Activated CD4-positive, alpha-beta T cell treated with anti-CD3 and anti-CD28 coated beads for 4 hours (primary cell): ENCODE results near the gene LRRIQ4.
A peak's percentile ranks its signal among the peaks of the same experiment; 100 is the strongest.

Experiments used
- DNase-seq, 2 donors: peaks; one replicate each; pipeline ENCODE4 v3.0.0-alpha.2; 2020

Gene LRRIQ4

DNA sequence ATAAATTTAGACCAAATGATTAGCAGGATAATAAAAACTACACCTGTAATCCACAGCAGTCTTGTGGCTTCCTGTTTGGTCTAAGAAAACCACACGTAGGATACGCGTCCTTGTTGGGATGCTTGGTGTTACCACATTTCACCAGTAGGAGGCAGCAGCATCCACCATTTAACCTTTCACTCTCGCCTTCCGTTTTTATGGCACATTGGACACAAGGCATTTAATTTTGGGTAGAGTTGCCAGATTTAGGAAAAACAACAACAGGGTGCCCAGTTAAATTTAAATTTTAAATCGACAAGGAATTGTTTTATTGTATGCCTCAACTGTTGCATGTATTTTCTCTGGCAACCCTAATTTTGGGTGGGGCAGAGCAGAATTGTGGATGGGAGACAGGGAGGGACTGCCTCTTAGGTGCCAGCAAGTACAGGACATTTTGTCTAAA, 50.8 kb downstream of the LRRIQ4 start:
- DNase-seq: peak; percentile 39 to 67

DNA sequence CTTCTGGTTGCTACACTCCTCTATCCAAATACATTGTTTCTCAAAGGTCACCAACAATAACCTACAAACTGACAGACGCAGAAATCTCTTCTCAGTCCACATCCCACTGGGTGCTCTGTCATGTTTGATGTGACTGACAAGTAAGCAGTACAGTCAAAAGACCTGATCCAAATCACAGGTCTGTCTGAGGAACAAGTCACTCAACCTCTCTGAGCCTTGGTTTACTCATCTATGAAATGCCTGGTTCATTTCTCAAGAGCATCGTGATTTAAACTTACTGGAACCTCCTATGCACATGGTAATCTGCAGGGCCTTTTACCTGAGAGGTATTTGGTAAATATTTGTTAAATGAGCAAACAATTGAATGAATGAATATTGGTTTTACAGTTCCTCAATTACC, 51.6 kb downstream of the LRRIQ4 start:
- DNase-seq: no peak

DNA sequence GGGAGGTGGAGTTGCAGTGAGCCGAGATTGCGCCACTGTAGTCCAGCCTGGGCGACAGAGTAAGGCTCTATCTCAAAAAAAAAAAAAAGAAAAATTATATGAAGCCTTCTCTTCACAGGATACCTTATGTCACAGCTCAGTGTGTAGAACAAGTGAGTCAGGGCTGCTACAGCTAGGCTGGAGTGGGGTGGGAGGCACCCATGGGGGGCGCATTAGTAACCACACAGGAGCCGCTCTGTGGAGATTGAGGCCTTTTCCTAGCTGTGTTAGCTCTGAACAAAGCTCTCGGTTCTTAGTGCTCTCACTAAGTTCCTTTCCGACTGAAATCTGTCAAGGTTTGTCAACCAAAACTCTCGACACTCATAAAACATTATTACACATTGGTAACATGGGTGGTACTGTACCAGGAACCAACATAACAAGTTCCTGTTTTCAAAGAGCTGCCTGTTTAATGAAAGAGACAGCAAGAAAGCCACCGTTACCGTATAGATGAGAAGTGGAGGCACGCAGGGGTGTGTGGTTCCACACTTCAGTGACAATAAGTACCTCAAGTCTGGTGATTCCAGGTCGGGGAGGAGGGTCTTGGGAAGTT, 52.6 kb downstream of the LRRIQ4 start:
- DNase-seq: no peak

DNA sequence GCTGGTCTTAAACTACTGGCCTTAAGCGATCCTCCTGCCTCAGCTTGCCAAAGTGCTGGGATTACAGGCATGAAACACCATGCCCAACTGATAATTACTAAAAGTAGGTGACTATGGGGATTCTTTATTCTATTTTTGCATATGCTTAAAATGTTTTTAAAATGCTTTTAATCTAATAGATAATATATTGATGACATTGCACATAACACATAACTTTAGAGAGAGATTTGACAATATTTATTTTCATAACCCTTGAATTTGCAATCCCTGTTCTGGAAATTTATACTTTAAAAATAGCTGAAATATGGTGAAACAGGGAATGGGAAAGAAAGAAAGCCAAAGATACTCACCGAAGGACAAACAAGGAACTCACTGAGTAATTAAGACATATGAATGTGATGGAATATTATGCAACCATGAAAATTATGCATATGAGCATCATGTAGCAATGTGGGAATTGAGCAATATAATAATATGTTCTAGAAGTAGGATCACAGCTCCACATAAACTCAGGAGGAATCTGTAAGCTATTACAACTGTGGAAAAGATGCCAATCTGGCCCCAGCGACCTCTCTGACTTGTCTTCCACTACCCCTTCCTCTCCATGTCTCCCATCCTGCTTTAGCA, 55.0 kb downstream of the LRRIQ4 start:
- DNase-seq: no peak

DNA sequence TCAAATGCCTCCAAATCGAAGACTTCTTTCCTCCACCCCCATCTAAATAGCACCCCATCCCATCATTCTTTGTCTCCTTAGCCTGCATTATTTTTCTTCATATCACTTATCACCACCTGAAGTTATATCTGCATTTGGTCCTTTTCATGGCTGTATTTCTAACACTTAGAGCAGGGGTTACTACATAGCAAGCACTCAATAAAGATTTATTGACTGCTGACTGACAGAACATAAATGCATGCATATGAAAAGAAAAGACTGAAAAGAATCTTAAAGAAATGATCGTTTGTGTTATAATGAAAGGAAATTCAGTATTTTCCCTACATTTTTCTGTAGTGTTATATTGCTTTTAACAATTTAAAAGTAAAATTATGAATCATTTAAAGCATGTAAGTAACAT, 55.7 kb downstream of the LRRIQ4 start:
- DNase-seq: no peak

DNA sequence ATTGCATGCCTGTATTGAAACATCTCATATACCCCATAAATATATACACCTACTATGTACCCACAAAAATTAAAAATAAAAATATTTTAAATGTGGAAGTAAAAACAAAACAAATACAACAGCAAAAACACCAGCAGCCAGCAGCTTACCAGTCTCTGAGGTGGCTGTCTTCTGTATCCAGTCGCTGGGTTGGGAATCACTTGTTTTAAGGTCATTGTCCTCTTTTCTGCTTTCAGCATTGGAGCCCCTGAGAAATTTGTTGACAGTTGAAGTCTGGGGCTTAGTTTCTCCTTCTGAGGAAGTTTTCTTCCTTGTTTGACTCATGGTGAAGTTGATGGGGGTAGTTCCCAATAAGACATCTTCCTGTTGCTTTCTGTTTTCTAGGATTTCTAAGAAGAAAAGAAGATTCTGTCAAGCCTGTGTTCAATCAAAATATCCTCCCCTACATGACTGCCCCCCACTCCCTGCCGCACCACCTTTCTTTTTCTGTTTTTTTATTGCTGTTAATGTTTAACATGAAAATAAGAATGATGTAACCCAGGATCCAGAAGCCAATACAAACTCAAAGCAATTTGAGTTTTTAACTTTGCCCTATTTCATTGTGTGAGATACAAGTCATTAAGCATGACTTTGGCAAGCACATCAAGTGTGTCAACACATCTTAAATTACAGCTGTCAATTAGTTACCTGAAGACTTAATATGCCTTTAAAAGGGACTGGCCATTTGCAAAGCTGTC, 57.0 kb downstream of the LRRIQ4 start, which contains the start of gene LRRC31:
Gene LRRC31, minus strand, starts transcription at position 452 of the 737 bp plus-strand sequence. Its CDS starts 128 bp downstream, at position 324.
- no peak for DNase-seq

DNA sequence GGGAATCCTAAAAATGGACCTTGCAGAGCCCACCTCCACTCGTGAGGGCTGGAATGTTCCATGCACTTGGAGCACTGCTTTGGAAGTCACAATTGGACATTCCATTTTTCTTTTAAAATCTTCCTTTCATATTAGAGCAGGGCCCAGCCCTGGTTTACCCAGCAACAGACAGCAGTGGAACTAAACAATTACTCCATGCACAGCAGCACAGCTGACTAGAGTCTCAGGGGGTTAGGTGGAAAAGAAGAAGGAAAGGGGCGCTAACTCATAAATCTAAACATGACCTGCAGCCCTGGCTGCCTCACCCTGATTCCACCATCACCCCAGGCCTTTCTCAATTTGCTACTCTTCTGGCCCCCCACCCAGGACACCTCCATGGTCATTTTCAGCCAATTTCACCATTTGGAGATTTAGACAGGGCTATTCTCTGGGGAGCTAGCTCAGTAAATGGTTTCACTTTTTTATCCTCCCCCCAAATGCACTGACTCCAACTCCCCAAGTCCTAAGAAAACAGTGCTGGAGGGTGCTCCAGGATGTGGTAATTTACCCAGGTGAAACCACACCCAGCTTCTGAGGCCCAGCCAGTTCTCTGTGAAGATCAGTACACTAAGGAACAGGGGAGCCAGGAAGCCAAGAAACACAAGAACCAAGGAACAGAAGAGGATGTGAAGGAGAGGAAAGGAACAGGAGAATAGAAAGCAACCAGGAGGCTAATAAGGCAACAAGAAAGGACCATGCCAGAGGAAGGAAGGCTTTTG, 58.6 kb downstream of the LRRIQ4 start:
- DNase-seq: no peak

DNA sequence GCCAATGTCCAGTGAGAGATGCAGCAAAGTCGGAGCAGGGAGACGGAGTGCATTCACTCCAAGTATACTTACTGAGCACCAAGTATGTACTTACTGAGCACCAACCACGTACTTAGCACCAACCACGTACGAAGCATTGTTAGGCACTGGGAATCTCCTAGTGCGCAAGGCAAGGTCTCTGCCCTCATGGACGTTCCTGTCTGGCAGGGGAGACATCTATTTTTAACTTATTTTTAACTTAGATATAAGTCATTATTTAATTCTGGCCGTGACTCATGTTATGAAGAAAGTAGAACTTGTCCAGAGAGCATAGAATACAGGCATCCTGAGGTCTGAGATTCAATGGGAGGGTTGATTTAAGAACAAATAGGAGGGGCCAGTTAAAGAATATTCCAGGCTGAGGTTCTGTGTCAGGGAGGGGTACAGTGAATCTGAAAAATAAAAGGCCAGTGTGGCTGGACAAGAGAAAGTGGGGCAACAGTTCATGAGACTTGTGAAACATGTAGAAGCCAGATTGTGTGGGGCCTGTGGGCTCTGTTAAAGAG, 66.4 kb downstream of the LRRIQ4 start:
- no peak for DNase-seq

DNA sequence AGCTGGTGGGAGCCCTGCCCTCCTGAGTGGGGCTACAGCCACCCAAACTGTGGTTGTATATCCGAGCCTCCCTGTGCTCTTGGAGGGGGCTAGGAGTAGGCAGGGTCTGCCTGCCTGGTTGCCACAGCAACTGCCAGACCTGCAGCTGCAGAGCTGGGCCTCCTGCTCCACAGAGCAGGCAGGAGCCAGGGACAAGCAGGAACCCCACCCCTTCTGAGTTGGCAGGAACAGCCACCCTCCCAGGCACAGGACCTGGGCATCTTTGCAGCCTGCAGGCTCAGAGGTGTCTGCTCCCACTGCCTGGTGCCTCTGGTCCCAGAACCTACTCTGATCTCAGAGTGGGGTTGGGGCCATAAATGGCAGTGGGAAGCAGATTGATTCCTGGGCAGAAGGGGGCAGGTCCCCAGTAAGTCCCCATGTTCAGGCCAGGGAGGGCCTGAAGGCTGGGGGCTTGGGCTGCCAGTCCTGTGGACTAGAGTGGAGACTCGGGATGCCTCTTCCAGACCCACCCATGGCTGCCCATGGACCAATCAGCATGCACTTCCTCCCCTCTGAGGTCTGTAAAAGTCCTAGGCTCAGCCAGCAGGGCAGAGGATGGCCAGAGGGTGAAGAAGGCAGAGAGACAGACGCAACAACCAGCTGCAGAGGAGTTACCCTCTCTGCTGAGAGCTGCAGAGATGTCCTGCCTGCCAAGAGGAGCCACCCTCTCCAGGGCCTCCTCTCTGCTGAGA, 67.3 kb downstream of the LRRIQ4 start:
- no peak for DNase-seq

DNA sequence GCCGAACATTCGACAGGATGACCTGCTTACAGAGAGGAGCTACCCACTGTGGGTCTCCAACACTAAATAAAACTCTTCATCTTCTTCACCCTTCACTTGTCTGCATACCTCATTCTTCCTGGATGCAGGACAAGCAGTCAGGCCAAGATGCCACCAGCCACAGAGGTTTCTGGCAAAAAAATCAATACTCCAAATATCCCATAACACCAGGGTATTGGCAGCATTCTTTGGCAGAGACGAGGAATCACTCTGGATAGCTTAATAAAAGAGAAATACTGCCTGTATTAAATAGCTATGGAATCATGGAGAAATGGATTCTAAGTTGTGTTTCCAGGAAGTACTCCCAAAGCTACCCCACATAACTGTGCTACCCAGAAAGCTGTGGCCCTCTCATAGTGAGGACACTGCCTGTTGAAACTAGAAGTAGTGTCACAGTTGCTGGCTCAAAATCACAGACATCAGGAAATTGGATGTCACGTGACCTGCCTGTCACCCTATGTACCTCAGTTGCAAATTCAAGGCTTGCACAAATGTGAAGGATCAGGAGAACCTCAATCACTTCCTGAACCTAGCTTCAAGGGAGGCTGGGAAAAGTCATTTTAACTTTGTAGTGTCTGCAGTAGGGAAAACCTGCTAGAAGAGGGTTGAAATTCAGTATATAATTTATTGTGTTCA, 68.0 kb downstream of the LRRIQ4 start:
- no peak for DNase-seq

DNA sequence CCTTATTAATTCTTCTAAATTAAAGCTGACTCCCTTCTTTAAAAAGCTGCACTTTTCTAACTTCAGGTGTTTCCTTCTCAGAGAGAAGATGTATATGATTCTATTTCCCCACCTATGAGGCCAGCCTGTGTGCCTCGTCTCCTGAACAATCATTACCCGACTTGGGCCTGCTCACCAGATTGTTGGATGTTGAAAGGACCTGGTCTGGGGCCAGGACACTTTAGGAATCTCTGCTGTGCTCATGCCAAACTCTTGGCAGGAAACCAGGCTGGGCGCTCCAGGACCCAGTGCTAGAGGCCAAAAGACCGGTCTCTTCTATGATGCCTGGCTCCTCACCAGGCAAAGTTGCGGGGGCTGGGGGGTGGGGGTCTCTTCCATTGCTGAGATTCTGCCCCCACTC, 74.0 kb downstream of the LRRIQ4 start:
- no peak for DNase-seq
